GM19193 (cell line): Measurements from ENCODE around the gene FRRS1.

Experiments used
- POLR2A ChIP-seq: IDR thresholded peaks from 4 replicates; pipeline ENCODE4 v1.6.1; 2011; ENCODE audit not compliant: insufficient read depth, insufficient read length; ENCODE audit errors: extremely low read depth

FRRS1 gene

DNA sequence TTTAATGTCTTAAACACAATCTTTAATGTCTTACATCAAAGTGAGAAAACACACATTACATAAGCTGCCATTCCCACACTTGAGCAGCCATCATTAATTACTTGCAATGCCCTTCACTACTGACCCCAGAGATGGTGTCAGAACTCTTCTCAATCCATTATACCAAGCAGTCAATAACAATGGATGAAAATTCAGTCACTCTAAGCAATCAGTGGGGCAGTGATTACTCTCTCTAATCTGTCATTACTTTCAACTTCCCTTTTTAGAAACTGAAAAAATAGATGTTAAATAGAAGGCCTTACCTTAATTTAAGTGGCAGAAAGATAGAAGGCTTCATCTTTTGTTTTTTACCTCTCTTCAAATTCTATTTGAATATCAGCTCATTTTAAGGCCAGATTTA lies 9.7 kb upstream of the FRRS1 start:
- TF ChIP-seq POLR2A, result no peak

DNA sequence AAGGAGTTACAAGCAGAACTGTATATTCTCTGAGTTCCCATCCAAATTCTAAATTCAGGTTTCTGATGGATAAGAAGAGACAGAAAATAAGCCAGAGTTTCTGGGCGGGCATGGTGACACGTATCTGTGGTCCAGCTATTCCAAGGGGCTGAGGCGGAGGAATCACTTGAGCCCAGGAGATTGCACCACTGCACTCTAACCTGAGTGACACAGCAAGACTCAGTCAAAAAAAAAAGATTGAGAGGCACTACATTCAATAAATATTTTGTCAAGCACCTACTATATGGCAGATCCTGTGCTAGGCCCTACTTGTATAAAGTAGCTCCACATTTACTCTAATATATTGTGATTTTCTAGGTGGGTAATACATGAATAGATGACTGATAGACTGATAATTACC lies 6.4 kb upstream of the FRRS1 start:
- no peak for TF ChIP-seq POLR2A

DNA sequence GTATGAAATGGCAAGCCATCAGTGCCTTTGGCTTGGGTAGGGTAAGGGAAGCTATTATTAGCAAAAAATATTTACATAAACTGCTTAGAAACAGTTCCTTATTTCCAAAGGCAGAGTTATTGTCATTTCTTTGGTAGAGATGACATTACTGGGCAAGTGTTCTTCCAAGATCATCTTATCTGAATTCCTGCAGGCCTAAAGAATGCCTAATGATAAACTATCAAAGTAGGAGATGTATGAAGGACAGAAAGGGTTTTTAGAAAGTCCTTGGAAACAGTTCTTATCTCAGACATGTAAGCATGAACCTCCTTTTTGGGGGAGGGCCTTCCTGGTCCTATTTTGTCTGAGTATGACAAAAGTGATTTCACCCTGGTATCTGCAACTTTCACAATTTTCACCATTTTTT lies 5.1 kb upstream of the FRRS1 start:
- TF ChIP-seq POLR2A, result no peak

DNA sequence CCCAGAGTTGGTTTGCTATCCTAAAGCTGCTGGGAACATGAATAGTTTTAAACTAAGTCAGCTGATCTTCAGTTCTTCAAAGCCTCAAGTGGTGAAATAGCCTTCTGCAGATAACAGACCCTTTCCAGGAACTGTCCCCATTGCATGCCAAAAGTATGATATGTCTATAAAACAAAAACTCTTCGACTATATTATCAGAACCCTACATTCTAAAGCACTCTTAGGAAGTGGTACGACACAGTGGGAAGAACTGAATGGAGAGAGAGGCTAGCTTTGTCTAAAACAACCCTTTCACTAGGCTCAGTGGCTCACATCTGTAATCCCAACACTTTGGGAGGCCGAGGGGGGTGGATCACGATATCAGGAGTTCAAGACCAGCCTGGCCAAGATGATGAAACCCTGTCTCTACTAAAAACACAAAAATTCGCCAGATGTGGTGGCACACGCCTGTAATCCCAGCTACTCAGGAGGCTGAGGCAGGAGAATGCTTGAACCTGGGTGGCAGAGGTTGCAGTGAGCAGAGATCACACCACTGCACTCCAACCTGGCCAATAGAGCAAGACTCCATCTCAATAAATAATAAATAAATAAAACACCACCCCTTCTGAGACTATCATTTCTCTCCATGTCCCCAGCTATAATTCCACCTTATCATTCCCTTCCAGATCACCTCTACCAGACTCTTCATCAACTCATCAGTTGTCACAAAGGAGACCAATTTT lies 2.2 kb upstream of the FRRS1 start:
- no peak for TF ChIP-seq POLR2A

DNA sequence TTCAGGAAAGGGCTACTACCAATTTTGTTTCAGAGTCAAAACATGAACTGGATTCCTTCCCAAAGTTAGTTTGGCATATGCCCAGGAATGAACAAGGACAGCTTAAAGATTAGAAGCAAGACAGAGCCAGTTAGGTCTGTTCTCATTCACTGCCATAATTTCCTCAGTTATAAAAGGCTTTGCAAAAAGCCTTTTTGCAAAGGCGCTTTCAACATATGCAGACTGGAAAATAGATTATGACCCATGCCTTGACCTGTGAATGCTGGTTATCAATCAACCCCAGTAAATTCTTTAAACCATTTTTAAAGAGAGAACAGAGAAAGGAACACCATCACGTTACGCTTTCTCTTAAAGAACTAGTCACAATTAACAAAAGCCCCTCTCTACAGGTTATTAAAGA lies 1.7 kb upstream of the FRRS1 start:
- no peak for TF ChIP-seq POLR2A

DNA sequence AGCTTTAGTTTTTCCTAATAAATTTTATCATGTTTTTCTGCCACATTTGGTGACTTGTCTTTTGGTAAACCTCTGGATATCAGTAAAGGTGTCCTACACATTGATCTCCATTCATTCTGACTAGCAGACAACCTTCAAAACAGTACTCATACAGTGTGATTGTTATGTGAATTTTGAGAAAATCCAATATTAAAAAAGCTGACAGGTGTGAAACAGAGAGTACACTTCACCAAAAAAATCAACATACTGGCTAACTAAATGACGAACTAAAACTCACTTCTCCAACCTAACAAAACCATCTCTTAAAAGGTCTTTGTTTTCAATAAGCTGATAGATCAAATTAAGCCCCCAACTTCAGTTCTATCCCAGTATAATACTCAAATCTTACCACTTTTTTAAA lies 1.5 kb downstream of the FRRS1 start:
- TF ChIP-seq POLR2A, result no peak

DNA sequence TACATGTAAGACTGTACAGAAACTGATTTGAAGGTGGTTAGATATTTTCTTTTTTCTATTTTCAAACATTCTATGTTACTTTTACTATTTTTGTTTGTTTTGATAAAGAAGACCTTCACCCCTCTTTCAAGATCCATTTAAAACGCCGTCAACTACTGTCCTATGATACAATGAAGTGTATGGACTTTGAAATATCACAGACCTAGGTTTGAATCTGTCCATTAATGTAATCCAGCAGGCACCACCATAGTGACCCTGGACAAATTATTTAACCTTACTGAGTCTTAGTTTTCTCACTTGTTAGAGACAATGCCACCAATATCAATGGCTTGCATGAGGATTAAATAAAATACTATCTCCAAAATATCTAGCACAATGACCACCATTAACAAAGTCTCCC lies 2.0 kb downstream of the FRRS1 start:
- no peak for TF ChIP-seq POLR2A

DNA sequence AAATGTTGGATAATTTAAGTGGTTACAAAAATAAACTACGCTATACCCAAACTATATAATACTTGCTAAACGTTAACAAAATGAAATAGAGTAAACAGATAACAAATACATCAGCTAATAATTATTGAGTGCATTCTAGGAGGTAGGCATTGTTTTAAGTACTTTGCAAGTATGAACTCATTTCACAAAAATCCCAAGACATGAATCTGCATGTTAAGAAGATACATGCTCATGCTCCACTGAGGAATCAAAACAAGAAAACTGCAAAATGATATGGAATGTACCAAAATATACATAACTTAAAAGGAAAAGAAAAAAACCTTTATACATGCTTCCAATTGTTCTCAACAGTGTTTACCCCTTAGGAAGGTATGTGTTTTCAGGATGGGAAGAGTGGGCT lies 2.5 kb downstream of the FRRS1 start:
- no peak for TF ChIP-seq POLR2A

DNA sequence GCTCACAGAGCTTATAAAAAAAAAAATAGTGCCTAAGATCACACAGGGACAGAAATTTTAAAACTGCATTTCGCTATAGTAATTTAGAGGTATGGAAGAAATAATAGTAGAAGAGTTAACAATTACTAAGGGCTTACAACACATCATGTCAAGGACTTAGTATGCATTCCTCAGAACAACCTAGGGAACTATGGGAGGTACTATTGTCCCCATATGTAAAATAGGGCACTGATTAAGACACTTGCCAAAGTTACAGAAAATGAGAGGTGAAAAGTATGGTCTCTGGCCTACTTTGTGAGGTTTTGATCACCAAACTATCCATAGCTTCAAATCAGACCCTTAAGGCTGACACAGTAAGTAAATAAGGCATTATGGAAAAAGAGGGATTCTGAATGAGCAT lies 4.7 kb downstream of the FRRS1 start:
- no peak for TF ChIP-seq POLR2A

DNA sequence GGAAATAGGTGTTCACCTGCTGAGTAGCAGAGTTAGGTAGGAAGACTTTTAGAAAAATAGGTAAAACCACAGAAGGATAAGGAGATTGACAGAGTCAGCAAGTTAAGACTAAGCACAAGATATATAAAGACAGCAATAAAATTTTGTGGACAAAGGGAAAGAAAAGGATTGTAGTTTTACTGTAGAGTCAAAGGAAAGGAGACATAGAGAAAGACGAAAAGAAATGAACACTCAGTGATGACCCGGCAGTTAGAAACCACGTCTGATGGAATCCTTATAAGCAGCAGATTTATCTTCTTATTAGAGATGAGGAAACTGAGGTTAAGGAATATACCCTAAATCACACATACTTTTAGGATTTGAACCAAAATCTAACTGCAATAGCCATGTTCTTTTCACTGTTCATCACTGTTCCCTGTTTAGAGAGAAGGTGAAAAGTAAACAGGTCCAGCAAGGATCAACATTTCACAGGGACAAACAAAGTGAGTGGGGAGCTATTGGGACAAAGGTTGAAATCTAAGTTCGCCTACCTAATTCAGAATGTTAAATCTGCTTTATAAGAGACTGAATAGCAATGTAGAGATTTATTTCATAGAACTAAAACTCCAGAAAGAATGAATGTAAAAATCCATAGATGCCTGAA lies 6.8 kb downstream of the FRRS1 start:
- TF ChIP-seq POLR2A, result no peak

DNA sequence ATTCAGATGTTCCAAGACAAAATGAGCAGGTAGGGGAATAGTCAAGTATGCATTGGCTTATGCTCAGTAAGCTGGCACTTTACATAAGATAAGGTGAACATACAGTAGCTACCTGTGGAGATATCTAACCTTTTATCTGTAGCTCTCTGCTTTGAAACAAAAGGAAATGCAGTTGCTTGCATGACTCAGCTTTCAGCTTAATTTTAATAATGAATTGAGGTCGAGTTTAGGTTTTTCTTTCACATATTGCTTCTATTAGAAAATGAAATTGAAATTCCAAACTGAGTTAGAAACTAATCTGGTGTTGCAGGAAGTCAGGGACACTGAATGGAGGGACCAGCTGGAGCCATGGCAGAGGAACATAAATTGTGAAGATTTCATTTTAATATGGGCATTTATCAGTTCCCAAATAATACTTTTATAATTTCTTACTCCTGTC lies 8.3 kb downstream of the FRRS1 start:
- no peak for TF ChIP-seq POLR2A

DNA sequence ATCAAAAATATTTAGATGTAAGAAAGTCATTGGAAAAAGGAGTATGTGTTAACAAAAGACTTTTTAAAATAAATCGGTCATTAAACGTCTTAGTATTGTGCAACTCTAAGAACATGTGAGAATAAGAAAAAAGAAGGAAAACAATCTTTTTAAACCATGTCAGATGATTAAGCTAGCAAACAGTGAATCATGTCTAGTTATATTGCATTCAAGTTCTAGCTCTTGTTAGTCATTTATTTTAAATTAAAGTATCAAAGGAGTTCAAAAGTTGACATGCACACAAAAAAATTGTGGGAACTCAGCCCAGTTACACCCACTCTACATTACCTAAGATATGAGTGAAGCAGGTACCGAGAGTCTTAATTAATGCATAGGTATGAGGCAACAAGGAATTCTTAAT lies 9.8 kb downstream of the FRRS1 start:
- TF ChIP-seq POLR2A, result no peak

DNA sequence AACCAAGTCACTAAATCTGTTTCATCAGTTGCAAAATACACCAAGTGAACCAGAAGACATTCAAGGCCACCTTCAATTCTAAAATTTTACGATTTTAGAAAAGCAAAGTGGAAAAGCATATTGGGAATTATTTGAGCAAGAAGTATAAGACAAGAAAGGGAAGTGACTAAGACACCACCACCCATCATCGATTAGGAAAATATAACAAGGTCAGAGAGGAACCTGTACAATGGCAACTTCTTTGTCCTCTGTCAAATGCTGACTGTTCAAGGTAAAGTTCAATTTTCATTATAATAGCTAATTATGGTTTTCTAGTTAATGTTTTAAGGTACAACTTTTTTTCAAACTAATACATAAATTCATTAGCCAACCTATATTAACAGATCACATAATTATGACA lies 10.8 kb downstream of the FRRS1 start:
- no peak for TF ChIP-seq POLR2A

DNA sequence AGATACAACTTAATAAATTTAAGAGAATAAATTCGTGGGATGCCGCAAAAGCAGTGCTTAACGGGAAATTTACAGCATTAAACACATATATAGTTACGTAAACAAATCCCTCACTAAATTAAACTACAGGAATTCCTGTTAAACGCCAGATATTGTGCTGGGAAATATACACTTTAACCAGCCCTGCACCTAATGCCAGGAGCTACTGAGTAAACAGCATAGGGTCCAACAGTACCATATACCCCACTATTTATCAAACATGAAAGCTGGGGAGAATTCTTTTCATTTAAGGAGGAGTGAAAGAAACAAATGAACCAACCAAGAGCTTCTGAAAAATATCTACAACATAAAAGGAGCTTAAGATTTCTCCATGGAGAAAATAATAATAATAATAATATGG lies 11.7 kb downstream of the FRRS1 start:
- no peak for TF ChIP-seq POLR2A

DNA sequence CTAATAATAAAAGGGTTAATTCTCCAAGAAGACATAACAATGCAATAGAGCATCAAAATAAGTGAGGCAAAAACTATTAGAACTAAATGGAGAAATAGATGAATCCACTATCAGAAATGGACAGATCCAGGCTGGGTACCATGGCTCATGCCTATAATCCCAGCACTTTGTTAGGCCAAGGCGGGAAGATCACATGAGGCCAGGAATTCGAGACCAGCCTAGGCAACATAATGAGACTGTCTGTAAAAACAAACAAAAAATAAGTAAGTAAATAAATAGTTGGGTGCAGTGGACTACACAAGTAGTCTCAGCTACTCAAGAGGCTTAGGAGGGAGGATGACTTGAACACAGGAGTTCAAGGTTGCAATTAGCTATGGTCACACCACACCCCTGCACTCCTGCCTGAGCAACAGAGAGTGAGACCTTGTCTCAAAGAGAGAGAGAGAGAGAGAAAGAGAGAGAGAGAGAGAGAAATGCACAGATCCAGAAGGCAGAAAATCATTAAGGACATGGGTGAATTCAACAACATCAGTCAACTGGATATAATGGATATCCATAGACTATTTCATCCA lies 12.3 kb downstream of the FRRS1 start:
- no peak for TF ChIP-seq POLR2A

DNA sequence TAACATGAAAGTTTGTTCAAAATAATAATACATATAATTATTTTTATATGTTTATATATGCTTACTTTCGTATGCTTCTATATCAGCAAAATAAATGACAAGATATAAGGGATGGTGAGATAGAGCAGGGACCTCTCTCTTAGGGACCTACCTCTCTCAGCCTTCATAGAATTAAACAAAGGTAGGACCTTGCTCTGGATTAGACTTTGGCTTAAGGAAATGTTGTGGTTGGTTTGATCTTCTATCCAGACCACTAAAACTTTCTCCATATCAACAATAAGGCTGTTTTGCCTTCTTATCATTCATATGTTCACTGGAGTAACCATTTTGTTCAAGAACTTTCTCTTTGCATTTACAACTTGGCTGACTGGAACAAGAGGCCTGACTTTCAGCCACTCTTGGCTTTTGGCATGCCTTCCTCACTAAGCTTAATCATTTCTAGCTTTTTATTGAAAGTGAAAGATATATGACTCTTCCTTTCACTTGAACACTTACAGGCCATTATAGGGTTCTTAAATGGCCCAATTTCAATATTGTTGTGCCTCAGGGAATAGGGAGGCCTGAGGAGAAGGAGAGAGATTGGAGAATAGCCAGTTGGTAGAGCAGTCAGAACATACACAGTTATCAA lies 14.4 kb downstream of the FRRS1 start:
- TF ChIP-seq POLR2A, result no peak
